ENCODE data around the gene KIZ. TPM values are rescaled to one million over a fixed set of nuclear protein-coding genes. Genes with fewer than 3 reads are reported as not detected.

Gene KIZ
- total RNA-seq, 2 donors from 2014 or later: 16.1 to 30.4 TPM

GRCh38 chr20:21155268-21155667 is 29.4 kb downstream of the KIZ start:
- H3K9me3 ChIP-seq: no peaks in the 10 kb centered on the region
- H3K27ac ChIP-seq: no peak overlapping the region
- H3K4me1 ChIP-seq: no peaks in the 10 kb centered on the region
- H3K36me3 ChIP-seq: no peaks in the 10 kb centered on the region
- TF ChIP-seq CTCF (IDR thresholded peaks at IDR 0.05): no peak
- DNase-seq (ENCODE audit: low spot score): no peak
- no peak overlapping the region for H3K4me3 ChIP-seq
- H3K27me3 ChIP-seq: no peaks in the 10 kb centered on the region

GRCh38 chr20:21156266-21156665 is 30.4 kb downstream of the KIZ start:
- no peaks in the 10 kb centered on the region for H3K27me3 ChIP-seq
- no peaks in the 10 kb centered on the region for H3K9me3 ChIP-seq
- TF ChIP-seq CTCF (IDR thresholded peaks at IDR 0.05): no peak
- no peaks in the 10 kb centered on the region for H3K4me1 ChIP-seq
- no peak for DNase-seq (ENCODE audit: low spot score)
- H3K27ac ChIP-seq: no peak overlapping the region
- no peak overlapping the region for H3K4me3 ChIP-seq
- no peaks in the 10 kb centered on the region for H3K36me3 ChIP-seq

DNA sequence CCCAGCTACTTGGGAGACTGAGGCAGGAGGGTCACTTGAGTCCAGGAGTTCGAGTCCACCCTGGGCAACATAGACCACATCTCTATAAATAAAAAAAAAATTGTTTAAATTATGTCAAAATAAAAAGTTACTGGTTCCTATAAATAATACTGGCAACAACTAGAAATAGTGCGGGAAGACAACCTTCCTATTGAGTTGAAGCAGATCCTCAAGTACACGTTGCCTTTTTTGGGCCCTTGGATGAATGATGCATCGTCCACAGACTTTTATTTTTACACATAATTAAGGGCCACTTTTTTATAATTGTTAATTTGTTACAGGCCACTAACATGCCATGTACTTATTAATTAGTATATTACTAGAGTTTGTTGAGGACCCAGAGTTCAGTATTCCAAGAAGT is 31.1 kb downstream of the KIZ start:
- Histone ChIP-seq H3K27me3 (no peaks in the 10 kb centered on the region), H3K9me3 (no peaks in the 10 kb centered on the region), H3K36me3 (peaks cover 6% of the 10 kb centered on the region), H3K27ac (no peak overlapping the region), H3K4me3 (no peak overlapping the region), H3K4me1 (no peaks in the 10 kb centered on the region)
- no peak for DNase-seq (ENCODE audit: low spot score)
- no peak for TF ChIP-seq CTCF (IDR thresholded peaks at IDR 0.05)

DNA sequence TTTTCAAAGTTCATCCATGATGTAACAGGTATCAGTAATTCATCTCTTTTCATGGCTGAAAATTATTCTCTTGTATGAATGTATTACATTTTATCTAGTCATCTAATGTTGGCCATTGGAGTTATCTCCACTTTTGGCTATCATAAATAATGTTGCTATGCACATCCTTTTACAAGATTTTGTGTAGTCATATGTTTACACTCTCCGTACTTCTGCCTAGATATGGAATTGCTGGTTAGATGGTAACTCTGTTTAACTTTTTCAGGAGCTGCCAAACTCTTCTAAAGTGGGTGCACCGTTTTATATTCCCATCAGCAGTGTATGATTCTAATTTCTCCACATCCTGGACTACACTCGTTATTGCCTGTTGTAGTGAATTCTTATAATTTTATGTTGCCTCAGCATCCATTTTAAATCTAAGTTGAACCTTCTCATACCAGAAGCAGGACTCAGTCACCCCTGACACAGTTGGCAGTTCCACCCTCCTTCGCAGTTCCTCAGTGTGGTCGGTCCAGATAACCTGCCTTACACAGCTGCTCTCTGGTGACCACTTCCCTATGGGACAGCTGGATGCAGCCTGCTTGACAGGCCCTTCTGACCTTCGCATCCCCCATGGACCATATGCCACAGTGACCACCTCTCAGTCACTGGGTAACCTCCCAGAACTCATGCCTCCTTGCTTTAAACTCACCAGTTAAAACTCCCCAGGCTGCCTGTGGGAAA is 33.9 kb downstream of the KIZ start:
- no peak overlapping the region for H3K27ac ChIP-seq
- TF ChIP-seq CTCF (IDR thresholded peaks at IDR 0.05): no peak
- H3K4me1 ChIP-seq: no peaks in the 10 kb centered on the region
- H3K4me3 ChIP-seq: no peak overlapping the region
- no peaks in the 10 kb centered on the region for H3K9me3 ChIP-seq
- peaks cover 17% of the 10 kb centered on the region for H3K36me3 ChIP-seq
- DNase-seq (ENCODE audit: low spot score): no peak
- no peaks in the 10 kb centered on the region for H3K27me3 ChIP-seq

DNA sequence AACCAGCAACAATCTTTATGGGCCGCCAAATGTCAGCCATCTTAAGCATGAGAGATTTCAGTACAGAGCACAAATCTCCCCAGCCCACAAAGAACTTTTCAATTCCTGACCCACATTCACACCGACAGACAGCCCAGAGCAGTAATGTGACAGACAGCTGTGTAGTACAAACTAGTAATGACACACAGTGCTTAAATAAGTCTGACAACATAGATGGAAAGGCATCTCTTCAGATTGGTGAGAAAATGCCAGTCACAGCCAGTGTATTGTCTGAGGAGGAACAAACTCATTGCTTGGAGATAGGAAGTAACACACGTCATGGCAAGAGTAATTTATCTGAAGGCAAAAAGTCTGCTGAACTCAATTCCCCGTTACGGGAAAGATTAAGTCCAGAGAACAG is 36.0 kb downstream of the KIZ start:
- Histone ChIP-seq H3K9me3 (no peaks in the 10 kb centered on the region), H3K27me3 (no peaks in the 10 kb centered on the region), H3K4me3 (no peak overlapping the region), H3K27ac (no peak overlapping the region), H3K4me1 (no peaks in the 10 kb centered on the region), H3K36me3 (peaks cover 17% of the 10 kb centered on the region)
- DNase-seq (ENCODE audit: low spot score): no peak
- no peak for TF ChIP-seq CTCF (IDR thresholded peaks at IDR 0.05)

- H3K4me1 ChIP-seq: no peaks in the 10 kb centered on the region
- H3K4me3 ChIP-seq: no peak overlapping the region
- no peak for DNase-seq (ENCODE audit: low spot score)
- no peak overlapping the region for H3K27ac ChIP-seq
- no peak for TF ChIP-seq CTCF (IDR thresholded peaks at IDR 0.05)
- no peaks in the 10 kb centered on the region for H3K9me3 ChIP-seq
- H3K27me3 ChIP-seq: no peaks in the 10 kb centered on the region
- peaks cover 17% of the 10 kb centered on the region for H3K36me3 ChIP-seq
Measured at GRCh38 chr20:21162631-21163030, 36.7 kb downstream of the KIZ start.

All from right atrium auricular region (tissue), 2 donors.